ENCODE results near the gene GLE1.
"Not testable (repeated sequence)": the region's sequence is repeated elsewhere in the genome, so short reads cannot be mapped to it uniquely, and the experiment has no call there.

Gene GLE1

DNA sequence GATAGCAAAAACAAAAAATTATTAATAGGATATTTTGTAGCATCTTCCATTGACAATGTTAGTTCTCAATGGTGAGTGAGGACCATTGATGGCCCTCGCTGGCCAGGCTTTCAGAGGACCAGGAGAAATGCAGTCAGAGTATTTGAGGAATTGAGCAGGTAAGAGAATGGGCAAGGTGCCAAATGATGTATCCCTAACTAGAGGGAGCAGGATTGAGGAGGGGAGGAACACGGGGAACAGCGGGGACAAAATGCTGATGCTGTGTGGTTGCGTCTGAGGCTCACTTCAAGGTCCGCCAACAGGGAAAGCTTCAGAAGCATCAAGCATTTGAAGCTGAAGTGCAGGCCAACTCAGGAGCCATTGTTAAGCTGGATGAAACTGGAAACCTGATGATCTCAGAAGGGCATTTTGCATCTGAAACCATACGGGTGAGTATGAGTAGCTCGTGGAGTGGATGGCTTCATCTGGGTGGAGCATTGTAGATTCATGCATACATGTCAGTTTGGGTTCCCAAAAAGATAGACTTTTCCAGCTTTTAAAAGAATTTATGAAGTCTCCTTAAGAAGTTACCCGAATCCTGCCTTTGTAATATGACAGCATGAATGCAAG is 64.1 kb downstream of the GLE1 start:
- in situ Hi-C loops (cut with HindIII; ENCODE audit: low sequenced_read_pairs): no loop called here
- TF ChIP-seq, protein P1, sequence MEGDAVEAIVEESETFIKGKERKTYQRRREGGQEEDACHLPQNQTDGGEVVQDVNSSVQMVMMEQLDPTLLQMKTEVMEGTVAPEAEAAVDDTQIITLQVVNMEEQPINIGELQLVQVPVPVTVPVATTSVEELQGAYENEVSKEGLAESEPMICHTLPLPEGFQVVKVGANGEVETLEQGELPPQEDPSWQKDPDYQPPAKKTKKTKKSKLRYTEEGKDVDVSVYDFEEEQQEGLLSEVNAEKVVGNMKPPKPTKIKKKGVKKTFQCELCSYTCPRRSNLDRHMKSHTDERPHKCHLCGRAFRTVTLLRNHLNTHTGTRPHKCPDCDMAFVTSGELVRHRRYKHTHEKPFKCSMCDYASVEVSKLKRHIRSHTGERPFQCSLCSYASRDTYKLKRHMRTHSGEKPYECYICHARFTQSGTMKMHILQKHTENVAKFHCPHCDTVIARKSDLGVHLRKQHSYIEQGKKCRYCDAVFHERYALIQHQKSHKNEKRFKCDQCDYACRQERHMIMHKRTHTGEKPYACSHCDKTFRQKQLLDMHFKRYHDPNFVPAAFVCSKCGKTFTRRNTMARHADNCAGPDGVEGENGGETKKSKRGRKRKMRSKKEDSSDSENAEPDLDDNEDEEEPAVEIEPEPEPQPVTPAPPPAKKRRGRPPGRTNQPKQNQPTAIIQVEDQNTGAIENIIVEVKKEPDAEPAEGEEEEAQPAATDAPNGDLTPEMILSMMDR (IDR thresholded peaks at IDR 0.05; ENCODE audit: low read depth, low read length): no peak
- no peak overlapping the region for H3K4me3 ChIP-seq (ENCODE audit: low read depth, low read length)
- DNase-seq (ENCODE audit: low read depth, low spot score): peak; percentile 26

- TF ChIP-seq, protein P1 (IDR thresholded peaks at IDR 0.05; ENCODE audit: low read depth, low read length): no peak
- in situ Hi-C loops (cut with HindIII; ENCODE audit: low sequenced_read_pairs): no loop called here
- no peak overlapping the region for H3K4me3 ChIP-seq (ENCODE audit: low read depth, low read length)
- peak; percentile 52 for DNase-seq (ENCODE audit: low read depth, low spot score)
These were observed 71.0 kb downstream of the GLE1 start for GRCh38 chr9:128575469-128575868.

GRCh38 chr9:128575916-128576315 is 71.4 kb downstream of the GLE1 start:
- in situ Hi-C loops (cut with HindIII; ENCODE audit: low sequenced_read_pairs): no loop called here
- peak; percentile 3 for DNase-seq (ENCODE audit: low read depth, low spot score)
- TF ChIP-seq, protein P1 (IDR thresholded peaks at IDR 0.05; ENCODE audit: low read depth, low read length): no peak
- H3K4me3 ChIP-seq (ENCODE audit: low read depth, low read length): no peak overlapping the region

GRCh38 chr9:128577206-128577605 is 72.7 kb downstream of the GLE1 start:
- DNase-seq (ENCODE audit: low read depth, low spot score): no peak
- H3K4me3 ChIP-seq (ENCODE audit: low read depth, low read length): no peak overlapping the region
- TF ChIP-seq, protein P1 (IDR thresholded peaks at IDR 0.05; ENCODE audit: low read depth, low read length): no peak
- in situ Hi-C loops (cut with HindIII; ENCODE audit: low sequenced_read_pairs): no loop called here

GRCh38 chr9:128579194-128579593 is 74.7 kb downstream of the GLE1 start:
- in situ Hi-C loops (cut with HindIII; ENCODE audit: low sequenced_read_pairs): no loop called here
- no peak for DNase-seq (ENCODE audit: low read depth, low spot score)
- TF ChIP-seq, protein P1 (IDR thresholded peaks at IDR 0.05; ENCODE audit: low read depth, low read length): no peak
- no peak overlapping the region for H3K4me3 ChIP-seq (ENCODE audit: low read depth, low read length)

DNA sequence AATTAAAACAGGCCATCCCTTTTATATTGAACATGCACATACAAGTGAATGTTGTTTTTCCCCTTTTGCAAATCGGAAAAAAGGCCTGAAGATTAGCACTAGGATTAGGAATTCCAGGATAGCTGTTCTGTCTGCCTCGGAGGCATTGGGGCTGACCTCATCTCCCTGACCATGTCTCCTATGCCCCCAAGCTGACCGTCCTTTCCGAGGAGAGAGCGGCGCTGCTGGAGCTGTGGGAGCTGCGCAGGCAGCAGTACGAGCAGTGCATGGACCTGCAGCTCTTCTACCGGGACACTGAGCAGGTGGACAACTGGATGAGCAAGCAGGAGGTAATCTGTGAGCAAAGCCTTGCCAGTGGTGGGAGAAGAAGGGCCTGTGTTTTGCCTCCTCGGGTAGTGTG is 76.2 kb downstream of the GLE1 start:
- TF ChIP-seq, protein P1 (IDR thresholded peaks at IDR 0.05; ENCODE audit: low read depth, low read length): no peak
- no peak overlapping the region for H3K4me3 ChIP-seq (ENCODE audit: low read depth, low read length)
- in situ Hi-C loops (cut with HindIII; ENCODE audit: low sequenced_read_pairs): no loop called here
- DNase-seq (ENCODE audit: low read depth, low spot score): no peak

DNA sequence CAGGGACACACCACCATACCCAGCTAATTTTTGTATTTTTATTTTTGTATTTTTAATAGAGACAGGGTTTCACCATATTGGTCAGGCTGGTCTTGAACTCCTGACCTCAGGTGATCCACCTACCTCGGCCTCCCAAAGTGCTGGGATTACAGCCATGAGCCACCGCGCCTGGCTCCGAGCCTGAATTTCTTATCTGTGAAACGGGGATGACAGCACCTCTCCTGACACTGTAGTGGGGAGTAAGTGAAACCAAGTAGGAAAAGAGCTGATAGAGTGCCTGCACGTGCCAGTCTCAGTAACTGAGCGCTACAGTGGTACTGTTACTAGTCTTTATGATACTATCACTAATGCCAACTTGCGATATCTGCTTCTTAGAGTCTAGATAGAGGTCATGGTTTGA is 80.6 kb downstream of the GLE1 start:
- H3K4me3 ChIP-seq (ENCODE audit: low read depth, low read length); DNase-seq (ENCODE audit: low read depth, low spot score); in situ Hi-C loops (cut with HindIII; ENCODE audit: low sequenced_read_pairs): not testable (repeated sequence)

GRCh38 chr9:128586934-128587333 is 82.4 kb downstream of the GLE1 start:
- DNase-seq (ENCODE audit: low read depth, low spot score); in situ Hi-C loops (cut with HindIII; ENCODE audit: low sequenced_read_pairs); H3K4me3 ChIP-seq (ENCODE audit: low read depth, low read length): not testable (repeated sequence)

All from astrocyte of the spinal cord (primary cell).